ENCODE measurements around the gene SULT1E1. TPM values are rescaled to one million over a fixed set of nuclear protein-coding genes. Genes with fewer than 3 reads are reported as not detected.

Gene SULT1E1, protein sequence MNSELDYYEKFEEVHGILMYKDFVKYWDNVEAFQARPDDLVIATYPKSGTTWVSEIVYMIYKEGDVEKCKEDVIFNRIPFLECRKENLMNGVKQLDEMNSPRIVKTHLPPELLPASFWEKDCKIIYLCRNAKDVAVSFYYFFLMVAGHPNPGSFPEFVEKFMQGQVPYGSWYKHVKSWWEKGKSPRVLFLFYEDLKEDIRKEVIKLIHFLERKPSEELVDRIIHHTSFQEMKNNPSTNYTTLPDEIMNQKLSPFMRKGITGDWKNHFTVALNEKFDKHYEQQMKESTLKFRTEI
- total RNA-seq (2014; rRNA removed; shearing (Covaris generic)) = not detected in 2 replicates

- no peak for DNase-seq (ENCODE audit: low spot score)
Observed at GRCh38 chr4:69860052-69860451, at the start of gene SULT1E1. Gene SULT1E1, minus strand, starts transcription at chr4:69860145. Its CDS starts 2,501 bp downstream, at chr4:69857644.

DNA sequence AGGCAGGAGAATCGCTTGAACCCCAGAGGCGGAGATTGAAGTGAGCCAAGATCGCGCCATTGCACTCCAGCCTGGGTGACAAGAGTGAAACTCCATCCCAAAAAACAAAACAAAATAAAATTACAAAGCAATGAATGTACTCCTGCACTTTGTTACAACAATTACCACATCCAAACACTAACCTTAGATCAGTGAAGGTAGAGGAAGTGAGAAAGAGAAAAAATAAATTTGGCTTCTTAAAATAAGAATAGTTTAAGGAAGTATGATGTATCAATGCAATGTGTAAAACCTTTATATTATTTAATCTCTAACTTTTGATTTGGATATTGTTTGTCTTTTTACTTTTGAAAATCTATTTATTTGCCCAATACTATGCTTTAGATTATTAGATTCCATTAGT lies 49.2 kb upstream of the SULT1E1 start:
- DNase-seq (ENCODE audit: low spot score) = no peak

- no peak for DNase-seq (ENCODE audit: low spot score)
Observed at GRCh38 chr4:69907151-69907550, 47.2 kb upstream of the SULT1E1 start.

DNA sequence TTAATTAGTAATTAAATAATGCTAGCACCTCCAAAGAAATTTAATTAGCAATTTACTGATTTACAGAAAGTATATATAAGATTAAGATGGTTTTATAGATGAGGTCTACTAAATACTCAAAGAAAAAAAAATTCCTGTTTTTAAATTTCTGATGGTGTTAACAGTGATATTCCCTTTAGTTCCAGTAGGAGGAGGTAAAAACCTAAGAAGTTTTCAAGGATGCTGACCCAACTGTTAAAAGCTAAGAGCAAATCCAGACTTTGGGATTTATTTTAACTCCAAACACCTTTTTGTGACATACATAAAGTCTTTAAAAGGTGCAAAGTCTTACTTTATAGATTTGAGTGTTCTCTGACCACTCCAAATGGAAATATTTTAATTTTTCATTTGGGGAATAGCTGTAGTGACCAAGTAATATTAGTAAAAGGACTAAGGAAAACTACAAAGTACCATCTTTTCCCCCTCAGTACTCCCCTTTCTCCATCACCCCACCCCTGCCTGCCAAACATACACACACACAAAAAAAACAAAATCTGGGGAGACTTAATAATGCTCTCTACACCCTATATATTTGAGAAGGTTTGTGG lies 36.7 kb upstream of the SULT1E1 start:
- DNase-seq (ENCODE audit: low spot score) = peak; percentile 31

DNA sequence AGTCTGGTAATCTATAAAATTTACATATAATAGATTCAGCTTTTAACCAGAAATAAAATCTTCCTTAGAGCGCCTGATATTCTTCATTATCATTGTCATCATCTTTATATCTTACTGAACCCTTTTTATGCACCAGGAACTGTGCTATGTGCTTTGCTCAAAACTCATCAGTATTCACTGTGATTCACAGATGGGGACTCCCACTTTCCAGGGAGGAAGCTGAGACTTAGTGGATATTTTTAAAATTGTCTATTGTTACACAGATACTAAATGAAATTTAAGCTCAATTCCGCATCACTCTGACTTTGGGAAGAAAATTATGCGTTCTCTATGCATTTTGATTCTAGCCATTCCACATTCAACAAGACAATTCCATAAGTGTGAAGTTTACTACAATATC lies 34.8 kb upstream of the SULT1E1 start:
- DNase-seq (ENCODE audit: low spot score) = no peak

GRCh38 chr4:69894186-69894585 lies 34.2 kb upstream of the SULT1E1 start:
- no peak for DNase-seq (ENCODE audit: low spot score)

- DNase-seq (ENCODE audit: low spot score) = no peak
Observed at GRCh38 chr4:69888336-69888735, 28.4 kb upstream of the SULT1E1 start.

- no peak for DNase-seq (ENCODE audit: low spot score)
Observed at GRCh38 chr4:69882150-69882549, 22.2 kb upstream of the SULT1E1 start.

DNA sequence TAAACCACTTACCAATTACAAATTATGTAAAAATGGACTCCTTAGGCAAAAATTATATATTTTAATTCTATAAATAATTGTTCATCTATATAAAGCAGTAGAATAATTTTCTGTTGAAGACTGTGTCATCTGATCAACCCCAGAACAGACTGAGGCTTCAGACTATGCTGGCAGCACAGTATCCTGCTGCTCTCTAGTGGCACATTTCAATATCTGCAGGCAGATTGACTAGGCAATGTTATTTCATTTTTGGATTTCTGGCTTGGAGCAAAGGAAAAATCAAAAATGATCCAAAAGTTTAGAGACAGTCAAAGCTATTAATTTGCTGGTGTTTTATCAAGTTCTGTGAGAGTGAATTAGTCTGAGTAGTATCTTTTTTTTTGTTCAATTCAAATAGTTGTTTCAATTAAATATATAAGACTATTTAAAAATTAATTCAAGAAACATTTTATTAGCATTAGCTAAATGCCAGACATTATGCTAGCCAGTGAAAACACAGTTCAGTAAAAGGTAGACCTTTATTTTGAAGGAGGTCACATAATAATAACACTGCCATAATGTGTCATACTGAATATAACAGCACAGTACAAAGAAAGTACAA lies 21.3 kb upstream of the SULT1E1 start:
- DNase-seq (ENCODE audit: low spot score) = peak; percentile 53

DNA sequence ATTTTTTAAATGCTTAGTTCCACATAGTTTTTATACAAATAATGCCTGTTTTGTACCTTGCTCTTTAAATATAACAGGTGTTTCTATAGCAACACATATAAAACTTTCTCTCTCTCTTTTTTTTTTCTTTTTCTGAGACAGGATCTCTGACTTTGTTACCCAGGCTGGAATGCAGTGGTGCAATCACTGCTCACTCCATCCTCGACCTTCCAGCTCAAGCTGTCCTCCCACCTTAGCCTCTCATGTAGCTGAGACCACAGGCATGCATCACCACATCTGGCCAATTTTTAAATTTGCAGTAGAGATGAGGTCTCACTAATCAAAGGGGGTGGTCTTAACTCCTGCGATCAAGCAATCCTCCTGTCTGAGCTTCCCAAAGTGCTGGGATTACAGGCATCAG lies 18.3 kb upstream of the SULT1E1 start:
- no peak for DNase-seq (ENCODE audit: low spot score)

DNA sequence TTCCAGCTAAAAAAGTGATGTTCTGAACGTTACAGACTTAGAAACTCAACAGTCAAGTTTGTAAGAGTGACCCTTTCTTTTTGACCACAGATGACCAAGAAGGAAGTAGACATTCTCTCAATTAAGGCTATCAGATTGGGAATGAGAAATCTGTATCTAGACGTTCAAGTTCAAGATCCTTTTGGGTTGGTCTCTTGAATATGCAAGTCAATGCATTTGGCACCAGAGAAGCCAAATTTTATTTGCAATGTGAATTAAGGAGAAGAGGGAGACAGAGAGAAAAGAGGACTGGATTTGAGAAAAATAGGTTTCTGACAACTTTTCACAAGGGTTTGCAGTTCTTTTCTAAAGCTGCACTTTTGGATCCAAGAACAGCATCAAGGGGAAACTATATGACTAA lies 17.5 kb upstream of the SULT1E1 start:
- no peak for DNase-seq (ENCODE audit: low spot score)

DNA sequence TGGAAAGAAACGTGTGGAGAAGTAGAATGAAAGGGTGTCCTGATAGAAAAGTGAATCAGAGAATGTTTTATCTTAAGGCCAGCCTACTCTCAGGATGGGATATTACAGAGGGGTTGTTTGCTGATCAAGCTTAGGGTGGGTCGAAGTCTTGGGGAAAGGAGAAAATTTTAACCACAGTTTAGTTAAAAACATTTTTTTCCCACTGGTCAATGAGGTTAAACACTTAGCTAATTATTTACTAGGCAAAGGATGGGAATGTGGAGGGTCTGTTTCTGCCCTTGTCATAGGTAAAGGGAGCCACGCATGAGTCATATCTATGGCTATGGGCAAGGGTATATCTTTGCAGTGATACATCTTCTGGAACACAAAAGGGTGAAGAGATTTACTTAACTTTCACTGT lies 16.1 kb upstream of the SULT1E1 start:
- DNase-seq (ENCODE audit: low spot score) = no peak

DNA sequence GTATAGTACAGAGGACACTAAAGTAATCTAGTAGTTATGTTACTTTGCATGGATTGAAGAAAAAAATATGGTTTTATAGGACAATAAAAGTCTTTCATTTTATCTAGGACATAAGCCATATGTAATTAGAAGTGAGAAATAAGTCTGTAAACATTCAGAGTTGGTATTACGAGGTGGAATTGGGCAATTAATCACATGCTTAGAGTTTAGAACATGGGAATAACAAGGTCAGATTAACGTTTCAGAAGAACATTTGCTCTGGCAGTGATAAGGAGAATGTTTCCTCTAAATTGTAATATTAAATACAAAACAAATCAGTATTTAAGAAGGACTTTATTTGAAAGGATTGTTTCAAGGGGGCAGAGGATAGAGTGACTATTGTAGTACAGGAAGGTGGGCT lies 15.6 kb upstream of the SULT1E1 start:
- DNase-seq (ENCODE audit: low spot score) = no peak

DNA sequence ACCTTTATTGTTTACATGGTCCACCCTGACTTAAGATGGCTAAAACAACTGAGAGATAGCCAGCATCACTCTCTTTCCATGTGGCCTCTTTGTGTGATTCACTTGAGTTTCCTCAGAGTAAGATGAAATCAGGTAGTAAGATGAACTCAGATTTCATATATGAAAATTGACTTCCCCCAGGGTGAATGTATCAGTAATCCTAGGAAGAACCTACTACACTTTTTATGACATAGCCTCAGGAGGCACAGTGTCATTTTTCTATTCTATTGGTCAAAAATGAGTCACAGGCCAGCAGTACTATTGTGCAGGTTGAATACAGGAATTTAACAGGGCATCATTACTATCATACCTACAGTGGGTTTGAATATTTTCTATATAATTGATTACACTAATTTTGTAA lies 14.6 kb upstream of the SULT1E1 start:
- DNase-seq (ENCODE audit: low spot score) = no peak

DNA sequence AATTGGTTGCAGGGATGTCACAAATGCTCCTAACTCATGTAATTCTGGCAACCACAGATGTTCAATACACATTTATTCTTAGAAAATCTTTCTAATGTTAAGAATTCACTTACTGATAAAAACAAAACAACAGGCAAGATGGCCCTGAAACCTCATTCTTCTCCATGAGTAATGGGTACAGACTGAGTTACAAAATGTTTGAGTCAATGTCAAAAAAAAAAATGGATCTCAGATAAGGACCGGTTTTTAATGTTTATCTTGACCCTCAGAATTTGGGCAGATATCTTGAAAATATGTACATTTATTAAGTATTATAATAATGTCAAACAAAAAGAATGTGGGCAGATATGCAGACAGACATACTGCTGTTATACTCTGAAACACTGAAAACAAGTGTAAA lies 1.8 kb upstream of the SULT1E1 start:
- DNase-seq (ENCODE audit: low spot score) = no peak

GRCh38 chr4:69860521-69861298 lies 765 bp upstream of the SULT1E1 start:
- DNase-seq (ENCODE audit: low spot score) = no peak

- no peak for DNase-seq (ENCODE audit: low spot score)
Observed at GRCh38 chr4:69859140-69859685, 732 bp downstream of the SULT1E1 start.

DNA sequence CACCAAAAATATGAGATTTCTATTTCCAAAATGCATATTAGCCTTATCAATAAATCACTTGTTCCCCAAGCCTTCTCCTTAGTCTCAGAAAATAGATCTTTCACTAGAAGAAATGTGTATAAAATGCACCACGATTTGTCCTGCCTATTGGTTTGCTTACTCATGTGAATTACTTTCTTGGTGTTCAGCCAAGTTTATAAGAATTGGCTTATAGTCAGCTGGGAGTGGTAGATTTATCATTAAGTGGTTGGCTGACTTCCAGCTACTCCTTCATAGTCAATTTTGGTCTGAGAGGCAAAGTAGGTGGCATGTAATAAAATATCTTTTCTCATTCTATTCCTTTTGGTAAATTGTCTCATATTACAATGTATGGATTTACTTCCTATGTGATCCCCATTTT lies 1.3 kb downstream of the SULT1E1 start:
- peak; percentile 78 for DNase-seq (ENCODE audit: low spot score)

GRCh38 chr4:69855822-69856221 lies 4.1 kb downstream of the SULT1E1 start:
- no peak for DNase-seq (ENCODE audit: low spot score)

DNA sequence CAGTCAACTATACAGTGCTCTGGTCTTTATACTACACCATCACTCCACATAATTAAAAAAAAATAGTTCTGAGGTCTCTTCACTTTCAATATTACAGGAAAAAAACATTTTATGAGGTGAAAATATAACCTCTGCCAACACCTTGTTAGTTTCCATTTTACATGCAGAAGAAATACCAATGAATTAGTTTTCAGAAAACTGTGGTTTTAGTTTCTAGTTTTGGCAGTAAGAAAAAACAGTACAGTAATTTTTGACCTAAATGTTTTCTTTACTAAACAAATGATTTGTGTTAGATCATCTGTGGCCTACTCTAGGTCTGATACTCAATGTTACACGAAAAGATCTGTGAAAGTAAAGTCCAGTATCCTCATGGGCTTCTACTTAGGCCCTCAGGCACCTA lies 10.0 kb downstream of the SULT1E1 start:
- DNase-seq (ENCODE audit: low spot score) = no peak

DNA sequence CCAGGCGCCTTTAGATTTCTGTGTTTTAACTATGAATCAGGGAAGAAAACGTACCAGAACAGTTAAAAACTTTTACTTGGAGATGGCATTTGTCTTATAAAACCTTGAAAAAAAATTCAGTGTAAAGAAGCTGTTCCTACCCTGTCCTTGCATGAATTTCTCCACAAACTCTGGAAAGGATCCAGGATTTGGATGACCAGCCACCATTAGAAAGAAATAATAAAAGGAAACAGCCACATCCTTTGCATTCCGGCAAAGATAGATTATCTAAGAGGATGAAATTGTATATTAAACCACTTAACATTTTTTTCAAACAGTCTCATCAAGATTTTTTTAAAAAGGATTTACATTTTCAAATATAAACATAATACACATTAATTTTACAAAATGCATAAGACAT lies 10.6 kb downstream of the SULT1E1 start:
- DNase-seq (ENCODE audit: low spot score) = no peak

DNA sequence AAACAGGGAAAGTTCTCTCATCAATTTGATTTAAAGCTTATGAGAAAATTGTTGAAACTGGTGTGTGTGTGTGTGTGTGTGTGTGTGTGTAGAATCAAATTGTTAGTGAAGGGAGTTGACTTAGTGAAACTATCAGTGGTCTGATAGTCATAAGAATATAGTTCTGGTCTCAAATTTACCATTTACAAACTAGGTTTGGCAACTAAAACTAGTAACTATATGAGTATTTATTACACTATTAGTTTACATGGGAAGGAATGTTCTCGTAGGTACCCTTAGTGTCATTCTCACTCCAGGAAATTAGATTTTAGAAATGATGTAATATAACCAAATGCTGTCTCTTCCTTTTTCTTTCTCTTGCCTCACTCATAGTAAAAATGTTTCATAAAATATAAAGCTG lies 11.9 kb downstream of the SULT1E1 start:
- DNase-seq (ENCODE audit: low spot score) = no peak

All from HT-29 (cell line).